GM21737 (cell line): ENCODE measurements around the gene ZFAND3.
"Not testable (repeated sequence)": the region's sequence is repeated elsewhere in the genome, so short reads cannot be mapped to it uniquely, and the experiment has no call there.

Source experiments
- ATAC-seq: cut with Tn5 transposase; IDR thresholded peaks from one replicate; pipeline ENCODE4 v1.9.1; 2021; ENCODE audit warnings: mild to moderate bottlenecking, moderate library complexity; ENCODE audit not compliant: unreplicated experiment

The ZFAND3 gene

GRCh38 chr6:37891072-37891471 lies 71.5 kb downstream of the ZFAND3 start:
- no peak for ATAC-seq

- ATAC-seq: no peak
Observed at GRCh38 chr6:37893257-37893656, 73.7 kb downstream of the ZFAND3 start.

- not testable (repeated sequence) for ATAC-seq
Observed at GRCh38 chr6:37893734-37894133, 74.2 kb downstream of the ZFAND3 start.

DNA sequence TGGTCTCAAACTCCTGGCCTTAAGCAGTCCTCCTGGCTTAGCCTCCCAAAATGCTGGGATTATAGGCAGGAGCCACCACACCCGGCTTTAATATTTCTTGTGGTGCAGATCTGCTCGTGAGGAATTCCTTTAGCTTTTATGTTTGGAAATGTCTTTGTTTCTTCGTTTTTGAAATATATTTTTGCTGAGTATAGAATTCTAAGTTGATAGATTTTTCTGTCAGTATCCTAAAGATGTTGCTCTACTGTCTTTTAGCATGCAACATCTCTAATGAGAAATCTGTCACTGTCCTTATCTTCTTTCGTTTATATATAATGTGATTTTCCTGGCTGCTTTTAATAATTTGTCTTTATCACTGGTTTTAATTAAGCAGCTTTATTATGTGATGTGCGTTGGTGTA lies 75.1 kb downstream of the ZFAND3 start:
- ATAC-seq: no peak

DNA sequence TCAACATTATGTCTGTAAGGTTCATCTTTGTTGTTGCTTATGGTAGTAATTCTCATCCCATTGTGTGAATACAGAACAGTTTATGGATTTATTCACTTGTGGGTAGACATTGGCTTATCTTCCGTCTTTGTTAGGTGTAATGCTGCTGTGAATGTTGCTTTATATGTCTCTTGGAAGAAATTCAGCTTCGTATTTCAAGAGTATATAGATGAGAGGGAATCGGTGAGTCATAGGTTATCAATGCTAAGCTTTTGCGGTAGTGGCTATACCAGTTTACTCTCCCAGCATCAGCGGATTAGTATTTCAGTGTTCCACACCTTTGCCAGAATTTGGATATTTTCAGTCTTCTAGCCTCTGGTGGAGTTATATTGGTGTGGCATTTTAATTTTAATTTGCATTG lies 77.8 kb downstream of the ZFAND3 start:
- no peak for ATAC-seq

- ATAC-seq: no peak
Observed at GRCh38 chr6:37897818-37898515, 78.4 kb downstream of the ZFAND3 start.

DNA sequence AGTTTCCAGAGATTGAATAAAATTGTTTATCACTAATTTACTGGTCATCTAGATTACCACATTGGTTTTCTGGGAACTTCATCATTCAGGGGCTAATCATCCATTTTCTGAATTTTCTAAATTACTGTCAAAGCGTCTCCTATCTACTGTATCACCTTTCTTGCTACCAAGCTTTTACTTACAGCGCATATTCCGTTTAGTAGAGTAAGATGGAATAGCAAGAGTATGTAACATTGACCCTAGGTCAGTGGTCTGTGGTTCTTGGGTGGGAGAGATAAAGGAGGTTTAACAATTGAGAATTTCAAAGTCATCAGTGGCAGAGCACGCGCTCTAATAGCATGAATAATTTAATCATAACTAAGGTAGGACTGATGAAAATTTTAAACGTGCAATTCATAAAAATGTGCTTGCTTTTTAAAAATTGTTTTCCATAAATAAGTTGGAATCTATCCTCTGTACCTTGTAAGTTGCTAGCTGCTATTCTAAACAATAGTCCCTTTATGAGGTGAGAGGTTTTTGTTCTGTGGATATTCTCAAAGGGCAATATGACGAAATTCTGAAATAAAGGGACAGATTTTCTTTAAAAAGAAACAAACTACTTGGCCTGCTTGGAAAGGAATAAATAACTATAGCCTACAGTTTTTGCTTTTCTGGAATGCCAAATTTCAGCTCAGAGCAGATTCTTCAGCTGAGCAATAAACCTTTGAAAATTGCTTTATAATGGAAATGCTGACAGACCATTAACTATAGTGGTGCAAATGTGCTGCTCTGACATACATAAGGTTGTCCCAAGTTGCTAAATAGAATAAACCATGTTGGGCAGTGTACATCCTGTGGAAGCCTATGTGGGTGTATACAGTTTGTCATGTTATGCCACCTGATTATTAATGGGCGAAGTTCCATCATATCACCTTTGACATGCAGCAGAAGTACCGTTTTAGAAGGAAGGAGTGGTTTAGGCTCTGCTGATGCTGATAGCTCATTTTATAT lies 84.1 kb downstream of the ZFAND3 start:
- ATAC-seq: no peak

DNA sequence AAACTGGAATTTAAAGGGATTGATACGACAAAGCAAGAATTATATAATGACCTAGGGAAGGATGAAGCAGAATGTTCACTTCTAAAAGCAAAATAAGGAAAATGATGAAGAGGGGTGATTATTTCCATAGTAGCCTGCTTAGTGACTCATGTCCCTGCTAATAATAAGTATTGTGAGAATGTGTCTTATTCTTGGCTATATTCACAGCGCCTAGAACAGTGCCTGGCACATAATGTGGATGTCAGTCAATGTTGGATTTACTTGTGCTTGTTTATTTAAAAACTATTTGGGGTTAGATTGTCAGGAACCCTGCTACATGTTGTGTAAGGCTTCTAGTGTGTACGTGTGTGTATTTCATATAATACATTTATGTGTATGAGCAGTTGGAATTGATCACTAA lies 85.1 kb downstream of the ZFAND3 start:
- ATAC-seq: no peak

DNA sequence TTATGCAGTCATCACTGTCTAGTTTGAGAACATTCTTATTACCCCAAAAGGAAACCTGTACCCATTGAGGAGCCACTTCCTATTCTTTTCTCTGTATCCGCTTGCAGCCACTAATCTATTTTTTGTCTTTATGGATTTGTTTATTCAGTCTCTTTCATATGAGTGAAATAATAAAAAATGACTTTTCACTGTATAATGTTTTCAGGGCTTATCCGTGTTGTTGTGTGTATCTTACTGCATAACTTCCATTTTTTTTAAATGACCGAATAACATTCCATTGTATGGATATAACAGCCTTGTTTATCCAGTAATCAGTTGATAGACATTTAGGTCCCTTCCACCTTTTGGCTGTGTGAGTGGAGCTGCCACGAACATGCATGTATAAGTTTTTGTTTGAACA lies 86.6 kb downstream of the ZFAND3 start:
- no peak for ATAC-seq

GRCh38 chr6:37910998-37911397 lies 91.5 kb downstream of the ZFAND3 start:
- no peak for ATAC-seq

- no peak for ATAC-seq
Observed at GRCh38 chr6:37913210-37913609, 93.7 kb downstream of the ZFAND3 start.

GRCh38 chr6:37915463-37915862 lies 95.9 kb downstream of the ZFAND3 start:
- no peak for ATAC-seq

DNA sequence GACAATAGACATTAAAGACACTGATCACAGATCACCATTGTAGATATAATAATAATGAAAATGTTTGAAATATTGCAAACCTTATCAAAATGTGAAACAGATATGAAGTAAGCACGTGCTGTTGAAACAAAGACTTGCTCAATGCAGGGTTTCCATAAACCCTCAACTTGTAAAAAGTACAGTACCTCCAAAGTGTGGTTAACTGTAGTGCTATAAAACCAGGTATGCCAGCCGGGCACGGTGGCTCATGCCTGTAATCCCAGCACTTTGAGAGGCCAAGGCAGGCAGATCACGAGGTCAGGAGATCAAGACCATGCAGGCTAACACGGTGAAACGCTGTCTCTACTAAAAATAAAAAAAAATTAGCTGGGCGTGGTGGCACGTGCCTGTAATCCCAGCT lies 96.6 kb downstream of the ZFAND3 start:
- no peak for ATAC-seq

GRCh38 chr6:37916675-37917074 lies 97.1 kb downstream of the ZFAND3 start:
- no peak for ATAC-seq

GRCh38 chr6:37917566-37917965 lies 98.0 kb downstream of the ZFAND3 start:
- no peak for ATAC-seq

GRCh38 chr6:37919417-37920157 lies 100.1 kb downstream of the ZFAND3 start:
- ATAC-seq: no peak

GRCh38 chr6:37920667-37921066 lies 101.1 kb downstream of the ZFAND3 start:
- no peak for ATAC-seq

DNA sequence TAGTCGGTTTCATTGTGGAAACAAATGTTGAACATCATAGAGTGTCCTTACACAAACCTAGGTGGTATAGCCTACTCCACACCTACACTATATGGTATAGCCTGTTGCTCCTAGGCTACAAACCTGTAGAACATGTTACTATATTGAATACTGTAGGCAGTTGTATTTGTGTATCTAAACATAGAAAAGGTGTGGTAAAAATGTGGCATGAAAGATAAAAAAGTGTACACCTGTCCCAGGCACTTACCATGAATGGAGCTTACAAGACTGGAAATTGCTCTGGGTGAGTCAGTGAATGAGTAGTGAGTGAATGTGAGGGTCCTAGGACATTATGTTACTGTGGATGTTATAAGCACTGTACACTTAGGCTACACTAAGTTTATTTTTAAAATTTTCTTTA lies 103.0 kb downstream of the ZFAND3 start:
- ATAC-seq: no peak

DNA sequence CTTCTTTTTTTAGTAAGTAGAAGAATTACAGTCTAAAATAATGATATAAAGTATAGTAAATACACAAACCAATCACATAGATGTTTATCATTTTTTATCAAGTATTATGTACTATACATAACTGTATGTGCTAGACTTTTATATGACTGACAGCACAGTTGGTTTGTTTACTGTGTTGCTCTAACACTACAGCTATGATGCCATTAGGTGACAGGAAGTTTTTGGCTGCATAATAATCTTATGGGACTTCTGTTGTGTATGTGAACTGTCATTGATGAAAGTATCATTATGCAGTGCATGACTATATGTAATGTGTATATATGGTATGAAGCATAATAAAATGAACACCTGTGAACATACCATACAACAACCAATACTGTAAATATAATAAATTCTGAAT lies 104.0 kb downstream of the ZFAND3 start:
- no peak for ATAC-seq

DNA sequence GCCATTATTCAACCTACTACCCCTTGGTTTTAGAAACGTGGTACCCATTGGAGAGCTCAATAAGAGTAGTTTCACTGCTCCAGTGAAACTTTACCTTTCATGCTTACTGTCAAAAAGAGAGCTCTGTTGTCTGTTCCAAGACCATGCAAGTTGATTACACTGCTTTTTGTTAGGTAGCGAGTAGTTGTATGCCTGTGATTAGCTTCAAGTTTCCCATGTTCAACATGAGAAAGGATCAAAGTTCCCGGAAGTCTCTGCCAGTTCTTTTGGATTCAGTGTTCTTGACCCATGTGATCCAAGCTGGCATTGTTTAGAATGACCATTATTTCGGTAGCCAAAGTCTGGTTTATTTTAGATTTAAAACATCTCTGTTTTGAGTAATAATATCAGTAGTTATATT lies 107.1 kb downstream of the ZFAND3 start:
- ATAC-seq: no peak

- no peak for ATAC-seq
Observed at GRCh38 chr6:37928217-37928616, 108.7 kb downstream of the ZFAND3 start.
